ENCODE data around the gene MLH1.
A peak's percentile ranks its signal among the peaks of the same experiment; 100 is the strongest.
"Not testable (repeated sequence)": the region's sequence is repeated elsewhere in the genome, so short reads cannot be mapped to it uniquely, and the experiment has no call there.

MLH1 gene

DNA sequence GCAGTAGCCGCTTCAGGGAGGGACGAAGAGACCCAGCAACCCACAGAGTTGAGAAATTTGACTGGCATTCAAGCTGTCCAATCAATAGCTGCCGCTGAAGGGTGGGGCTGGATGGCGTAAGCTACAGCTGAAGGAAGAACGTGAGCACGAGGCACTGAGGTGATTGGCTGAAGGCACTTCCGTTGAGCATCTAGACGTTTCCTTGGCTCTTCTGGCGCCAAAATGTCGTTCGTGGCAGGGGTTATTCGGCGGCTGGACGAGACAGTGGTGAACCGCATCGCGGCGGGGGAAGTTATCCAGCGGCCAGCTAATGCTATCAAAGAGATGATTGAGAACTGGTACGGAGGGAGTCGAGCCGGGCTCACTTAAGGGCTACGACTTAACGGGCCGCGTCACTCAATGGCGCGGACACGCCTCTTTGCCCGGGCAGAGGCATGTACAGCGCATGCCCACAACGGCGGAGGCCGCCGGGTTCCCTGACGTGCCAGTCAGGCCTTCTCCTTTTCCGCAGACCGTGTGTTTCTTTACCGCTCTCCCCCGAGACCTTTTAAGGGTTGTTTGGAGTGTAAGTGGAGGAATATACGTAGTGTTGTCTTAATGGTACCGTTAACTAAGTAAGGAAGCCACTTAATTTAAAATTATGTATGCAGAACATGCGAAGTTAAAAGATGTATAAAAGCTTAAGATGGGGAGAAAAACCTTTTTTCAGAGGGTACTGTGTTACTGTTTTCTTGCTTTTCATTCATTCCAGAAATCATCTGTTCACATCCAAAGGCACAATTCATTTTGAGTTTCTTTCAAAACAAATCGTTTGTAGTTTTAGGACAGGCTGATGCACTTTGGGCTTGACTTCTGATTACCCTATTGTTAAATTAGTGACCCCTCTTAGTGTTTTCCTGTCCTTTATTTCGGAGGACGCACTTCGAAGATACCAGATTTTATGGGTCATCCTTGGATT is at the start of gene MLH1:
MLH1 (plus strand) TSS at position 193 of the 958 bp plus-strand sequence; CDS start at position 223, 30 bp downstream.
- in situ Hi-C loops (cut with MboI; ENCODE audit: low sequenced_read_pairs, unreplicated experiment): no loop called here
- peak; percentile 81 for DNase-seq (ENCODE audit: low spot score)
- TF ChIP-seq, protein P1, sequence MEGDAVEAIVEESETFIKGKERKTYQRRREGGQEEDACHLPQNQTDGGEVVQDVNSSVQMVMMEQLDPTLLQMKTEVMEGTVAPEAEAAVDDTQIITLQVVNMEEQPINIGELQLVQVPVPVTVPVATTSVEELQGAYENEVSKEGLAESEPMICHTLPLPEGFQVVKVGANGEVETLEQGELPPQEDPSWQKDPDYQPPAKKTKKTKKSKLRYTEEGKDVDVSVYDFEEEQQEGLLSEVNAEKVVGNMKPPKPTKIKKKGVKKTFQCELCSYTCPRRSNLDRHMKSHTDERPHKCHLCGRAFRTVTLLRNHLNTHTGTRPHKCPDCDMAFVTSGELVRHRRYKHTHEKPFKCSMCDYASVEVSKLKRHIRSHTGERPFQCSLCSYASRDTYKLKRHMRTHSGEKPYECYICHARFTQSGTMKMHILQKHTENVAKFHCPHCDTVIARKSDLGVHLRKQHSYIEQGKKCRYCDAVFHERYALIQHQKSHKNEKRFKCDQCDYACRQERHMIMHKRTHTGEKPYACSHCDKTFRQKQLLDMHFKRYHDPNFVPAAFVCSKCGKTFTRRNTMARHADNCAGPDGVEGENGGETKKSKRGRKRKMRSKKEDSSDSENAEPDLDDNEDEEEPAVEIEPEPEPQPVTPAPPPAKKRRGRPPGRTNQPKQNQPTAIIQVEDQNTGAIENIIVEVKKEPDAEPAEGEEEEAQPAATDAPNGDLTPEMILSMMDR (IDR thresholded peaks at IDR 0.05; ENCODE audit: borderline replicate concordance, control extremely low read depth, extremely low read depth, insufficient read depth, missing control alignments): no peak

DNA sequence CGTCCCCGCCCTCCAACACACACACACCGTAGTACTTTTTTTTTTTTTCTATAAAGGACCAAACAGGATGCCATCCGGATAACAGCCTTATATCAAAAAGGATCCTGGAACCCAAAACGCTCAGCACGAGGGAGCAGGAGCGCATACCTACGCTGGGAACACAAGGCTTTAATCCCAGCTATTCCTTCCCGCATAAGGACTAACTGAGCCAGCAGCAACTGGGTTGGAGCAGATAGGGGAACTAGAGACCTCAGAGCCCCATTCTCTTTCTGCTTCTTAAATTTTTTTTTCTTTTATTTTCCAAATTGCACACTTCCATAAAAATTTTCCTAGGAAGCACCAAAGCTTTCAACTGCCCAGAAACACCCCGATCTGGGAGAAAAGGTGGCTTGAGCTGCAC is 49.7 kb upstream of the MLH1 start:
- TF ChIP-seq, protein P1 (IDR thresholded peaks at IDR 0.05; ENCODE audit: borderline replicate concordance, control extremely low read depth, extremely low read depth, insufficient read depth, missing control alignments): no peak
- no peak for DNase-seq (ENCODE audit: low spot score)
- in situ Hi-C loops (cut with MboI; ENCODE audit: low sequenced_read_pairs, unreplicated experiment): no loop called here

DNA sequence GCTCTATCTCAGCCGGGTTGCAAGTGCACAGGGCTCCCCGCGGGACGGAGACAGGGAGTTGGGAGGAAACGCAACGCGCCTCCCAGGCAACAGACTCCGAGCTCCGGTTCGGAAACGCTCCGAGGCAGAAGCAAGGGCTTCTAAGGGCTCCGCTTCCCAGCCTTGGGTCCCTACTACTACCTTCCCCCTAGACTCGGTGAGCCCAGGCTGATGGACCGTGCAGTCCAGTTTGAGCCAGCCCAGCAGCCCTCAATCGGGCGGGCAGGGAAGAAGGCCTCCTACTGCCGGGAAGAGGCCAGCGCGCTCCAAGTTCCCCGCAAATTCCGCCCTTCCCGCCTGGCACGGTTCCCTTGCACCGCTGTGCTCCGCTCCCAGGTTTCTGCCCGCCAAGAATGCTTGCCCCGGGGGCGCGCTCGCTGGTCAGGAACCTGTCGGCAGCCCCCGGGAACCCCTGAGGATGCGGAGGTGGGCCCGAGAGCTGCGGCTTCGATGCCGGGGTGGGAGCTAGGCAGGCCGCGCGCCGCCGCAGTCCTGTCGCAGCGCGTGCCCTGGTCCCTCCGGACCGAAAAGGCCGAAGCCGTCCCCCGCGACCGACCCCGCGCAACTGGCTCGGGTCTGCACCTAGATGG is 49.2 kb upstream of the MLH1 start:
- peak; percentile 78 for DNase-seq (ENCODE audit: low spot score)

DNA sequence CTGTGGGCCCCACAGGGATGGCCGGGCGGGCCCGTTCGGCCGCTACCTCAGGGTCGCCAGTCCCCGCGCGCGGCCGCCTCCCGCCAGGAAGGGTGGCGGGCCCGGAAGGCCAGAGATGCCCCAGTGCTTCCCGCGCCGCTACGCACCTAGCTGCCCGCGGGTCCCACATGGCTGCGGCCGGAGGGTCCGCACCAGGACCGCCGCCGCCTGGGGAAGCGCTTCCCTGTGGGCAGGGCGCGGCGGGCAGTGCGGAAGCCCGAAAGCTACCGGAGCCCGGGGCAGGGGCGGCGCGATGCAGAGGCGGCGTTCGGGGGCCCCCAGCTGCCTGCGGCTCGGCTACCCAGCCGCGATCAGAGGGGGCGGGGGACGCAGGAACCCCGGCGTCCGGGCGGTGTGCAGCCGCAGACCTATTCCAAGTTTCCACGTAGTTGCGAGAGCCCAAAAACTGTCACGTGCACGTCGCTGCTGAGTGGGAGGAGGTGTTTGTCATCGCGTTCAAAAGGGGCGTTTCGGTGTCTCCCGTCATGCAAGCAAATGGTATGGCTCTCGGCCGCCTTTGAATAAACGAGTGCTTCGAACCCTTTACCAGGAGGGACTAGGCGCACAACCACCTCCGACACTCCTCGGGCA is 48.6 kb upstream of the MLH1 start, which contains the start of gene TRANK1:
TRANK1 (minus strand) TSS at position 414 of the 630 bp plus-strand sequence; CDS start at position 169, 245 bp downstream.
- in situ Hi-C loops (cut with MboI; ENCODE audit: low sequenced_read_pairs, unreplicated experiment): no loop called here
- TF ChIP-seq, protein P1 (IDR thresholded peaks at IDR 0.05; ENCODE audit: borderline replicate concordance, control extremely low read depth, extremely low read depth, insufficient read depth, missing control alignments): no peak
- peak; percentile 80 for DNase-seq (ENCODE audit: low spot score)

More for the DNA sequence above, 49.2 kb upstream of the MLH1 start:
- TF ChIP-seq, protein P1 (IDR thresholded peaks at IDR 0.05; ENCODE audit: borderline replicate concordance, control extremely low read depth, extremely low read depth, insufficient read depth, missing control alignments): no peak
- in situ Hi-C loops (cut with MboI; ENCODE audit: low sequenced_read_pairs, unreplicated experiment): no loop called here

DNA sequence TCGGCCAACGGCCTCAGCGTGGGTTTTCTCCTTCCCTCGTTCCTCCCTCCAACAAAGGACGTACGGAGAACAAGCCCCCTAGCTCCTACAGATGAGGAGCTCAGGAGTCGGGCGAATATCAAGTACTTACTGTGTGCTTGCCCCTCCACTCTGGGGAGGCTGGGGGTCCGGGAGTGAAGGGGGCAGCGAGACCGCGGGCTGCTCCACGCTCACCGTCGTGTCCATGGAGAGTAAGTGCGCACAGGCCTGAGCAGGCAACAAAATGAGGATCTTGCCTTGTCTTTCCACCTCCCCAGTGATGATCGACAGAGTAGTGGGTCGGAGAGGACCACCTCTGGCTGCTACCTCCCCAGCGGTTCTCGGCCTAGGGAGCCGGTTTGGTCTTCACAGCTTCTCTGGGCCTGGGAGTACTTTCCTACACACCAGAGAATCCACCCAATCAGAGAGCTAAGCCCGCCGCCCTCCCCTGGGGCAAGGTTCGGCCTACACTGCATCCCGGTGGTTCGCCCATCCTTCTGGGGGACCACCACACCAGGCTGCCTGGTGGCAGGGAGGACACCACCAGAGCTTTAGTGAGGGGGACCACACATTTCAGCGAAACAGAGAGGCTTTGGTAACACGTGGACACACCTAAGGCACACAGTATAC is 47.9 kb upstream of the MLH1 start:
- TF ChIP-seq, protein P1 (IDR thresholded peaks at IDR 0.05; ENCODE audit: borderline replicate concordance, control extremely low read depth, extremely low read depth, insufficient read depth, missing control alignments): no peak
- in situ Hi-C loops (cut with MboI; ENCODE audit: low sequenced_read_pairs, unreplicated experiment): no loop called here
- no peak for DNase-seq (ENCODE audit: low spot score)

DNA sequence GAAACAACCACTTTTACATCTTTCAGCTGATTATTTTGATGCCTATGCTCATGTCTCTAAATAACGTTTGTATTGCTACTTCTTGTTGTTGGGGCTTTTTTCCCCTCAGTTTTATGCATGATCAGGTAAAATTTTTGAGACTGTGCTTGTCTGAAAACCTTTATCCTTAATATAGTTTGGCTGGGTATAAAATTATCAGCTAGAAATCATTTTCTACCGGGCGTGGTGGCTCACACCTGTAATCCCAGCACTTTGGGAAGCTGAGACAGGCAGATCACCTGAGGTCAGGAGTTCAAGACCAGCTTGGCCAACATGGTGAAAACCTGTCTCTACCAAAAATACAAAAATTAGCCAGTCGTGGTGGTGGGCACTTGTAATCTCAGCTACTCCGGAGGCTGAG is 45.5 kb upstream of the MLH1 start:
- DNase-seq (ENCODE audit: low spot score); in situ Hi-C loops (cut with MboI; ENCODE audit: low sequenced_read_pairs, unreplicated experiment): not testable (repeated sequence)
